Parathyroid adenoma (tissue), 2 donors: ENCODE results near the gene ABHD5.

Source experiments
- H2AFZ ChIP-seq: fragments of 300-600 bp; sonication (generic); one replicate; pipeline ENCODE4 v1.7.0; 2017; ENCODE audit warnings: antibody characterized with exemption, mild to moderate bottlenecking
- H3K27ac ChIP-seq: fragments of 300-600 bp; sonication (generic); one replicate; pipeline ENCODE4 v1.7.0; 2017
- H3K27me3 ChIP-seq: fragments of 300-600 bp; sonication (generic); one replicate; pipeline ENCODE4 v1.7.0; 2017; ENCODE audit warnings: low read length; ENCODE audit not compliant: control insufficient read depth, insufficient read depth
- H3K36me3 ChIP-seq: fragments of 300-600 bp; sonication (generic); one replicate; pipeline ENCODE4 v1.7.0; 2017; ENCODE audit warnings: low read length; ENCODE audit not compliant: control insufficient read depth, insufficient read depth
- H3K4me1 ChIP-seq: fragments of 300-600 bp; sonication (generic); one replicate; pipeline ENCODE4 v1.7.0; 2017; ENCODE audit warnings: control low read depth
- H3K4me2 ChIP-seq: fragments of 300-600 bp; sonication (generic); one replicate; pipeline ENCODE4 v1.7.0; 2017; ENCODE audit warnings: low read length
- H3K4me3 ChIP-seq: fragments of 300-600 bp; sonication (generic); one replicate; pipeline ENCODE4 v1.7.0; 2017; ENCODE audit warnings: low read depth, low read length
- H3K79me2 ChIP-seq: fragments of 300-600 bp; sonication (generic); one replicate; pipeline ENCODE4 v1.7.0; 2017; ENCODE audit warnings: control low read depth
- H3K9ac ChIP-seq: fragments of 300-600 bp; sonication (generic); one replicate; pipeline ENCODE4 v1.7.0; 2017; ENCODE audit warnings: mild to moderate bottlenecking
- H3K9me3 ChIP-seq: fragments of 300-600 bp; sonication (generic); one replicate; pipeline ENCODE4 v1.7.0; 2017; ENCODE audit warnings: low read length; ENCODE audit not compliant: control insufficient read depth
- TF ChIP-seq, protein P1 (sequence below): fragments of 300-600 bp; sonication (generic); IDR thresholded peaks from one replicate; pipeline ENCODE4 v1.7.0; 2017; ENCODE audit warnings: antibody characterized with exemption, mild to moderate bottlenecking
- donor health status: primary hyperparathyroidism.

ABHD5 gene

DNA sequence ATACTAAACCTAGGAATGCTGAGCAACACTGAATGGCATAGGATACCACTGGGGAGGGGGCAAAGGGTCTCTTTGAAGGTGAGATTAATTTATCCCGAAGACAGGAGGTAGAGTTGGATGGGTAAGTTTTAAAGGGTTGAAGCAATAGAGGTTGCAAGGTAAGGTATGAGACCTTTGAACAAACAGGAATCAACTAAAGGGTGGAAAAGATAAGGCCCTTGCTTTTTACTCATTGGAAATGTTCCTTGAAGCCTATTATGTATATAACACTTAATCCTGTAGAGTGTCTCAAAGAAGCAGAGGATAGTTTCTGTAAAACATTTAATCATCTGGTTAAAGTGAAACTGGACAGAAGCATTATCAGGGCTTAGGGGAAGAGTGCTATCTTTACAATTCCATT, 5.7 kb downstream of the ABHD5 start:
- TF ChIP-seq, protein P1, sequence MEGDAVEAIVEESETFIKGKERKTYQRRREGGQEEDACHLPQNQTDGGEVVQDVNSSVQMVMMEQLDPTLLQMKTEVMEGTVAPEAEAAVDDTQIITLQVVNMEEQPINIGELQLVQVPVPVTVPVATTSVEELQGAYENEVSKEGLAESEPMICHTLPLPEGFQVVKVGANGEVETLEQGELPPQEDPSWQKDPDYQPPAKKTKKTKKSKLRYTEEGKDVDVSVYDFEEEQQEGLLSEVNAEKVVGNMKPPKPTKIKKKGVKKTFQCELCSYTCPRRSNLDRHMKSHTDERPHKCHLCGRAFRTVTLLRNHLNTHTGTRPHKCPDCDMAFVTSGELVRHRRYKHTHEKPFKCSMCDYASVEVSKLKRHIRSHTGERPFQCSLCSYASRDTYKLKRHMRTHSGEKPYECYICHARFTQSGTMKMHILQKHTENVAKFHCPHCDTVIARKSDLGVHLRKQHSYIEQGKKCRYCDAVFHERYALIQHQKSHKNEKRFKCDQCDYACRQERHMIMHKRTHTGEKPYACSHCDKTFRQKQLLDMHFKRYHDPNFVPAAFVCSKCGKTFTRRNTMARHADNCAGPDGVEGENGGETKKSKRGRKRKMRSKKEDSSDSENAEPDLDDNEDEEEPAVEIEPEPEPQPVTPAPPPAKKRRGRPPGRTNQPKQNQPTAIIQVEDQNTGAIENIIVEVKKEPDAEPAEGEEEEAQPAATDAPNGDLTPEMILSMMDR: no peak
- no peak overlapping the region for H3K9ac ChIP-seq
- H3K27ac ChIP-seq: no peak overlapping the region
- H3K4me2 ChIP-seq: no peak overlapping the region
- no peaks in the 10 kb centered on the region for H3K9me3 ChIP-seq
- no peak overlapping the region for H2AFZ ChIP-seq
- no peaks in the 10 kb centered on the region for H3K36me3 ChIP-seq
- no peaks in the 10 kb centered on the region for H3K27me3 ChIP-seq
- peaks cover 3% of the 10 kb centered on the region for H3K4me1 ChIP-seq
- no peak overlapping the region for H3K4me3 ChIP-seq
- peaks cover 12% of the 10 kb centered on the region for H3K79me2 ChIP-seq

GRCh38 chr3:43696881-43697280, 6.1 kb downstream of the ABHD5 start:
- Histone ChIP-seq H3K36me3 (no peaks in the 10 kb centered on the region), H3K27ac (no peak overlapping the region), H3K4me3 (no peak overlapping the region), H3K9ac (no peak overlapping the region), H2AFZ (no peak overlapping the region), H3K9me3 (no peaks in the 10 kb centered on the region), H3K27me3 (no peaks in the 10 kb centered on the region), H3K4me1 (peaks cover 3% of the 10 kb centered on the region), H3K79me2 (peaks cover 12% of the 10 kb centered on the region), H3K4me2 (no peak overlapping the region)
- TF ChIP-seq, protein P1: no peak

- TF ChIP-seq, protein P1: no peak
- no peaks in the 10 kb centered on the region for H3K36me3 ChIP-seq
These were observed 9.1 kb downstream of the ABHD5 start for GRCh38 chr3:43699864-43700263.

DNA sequence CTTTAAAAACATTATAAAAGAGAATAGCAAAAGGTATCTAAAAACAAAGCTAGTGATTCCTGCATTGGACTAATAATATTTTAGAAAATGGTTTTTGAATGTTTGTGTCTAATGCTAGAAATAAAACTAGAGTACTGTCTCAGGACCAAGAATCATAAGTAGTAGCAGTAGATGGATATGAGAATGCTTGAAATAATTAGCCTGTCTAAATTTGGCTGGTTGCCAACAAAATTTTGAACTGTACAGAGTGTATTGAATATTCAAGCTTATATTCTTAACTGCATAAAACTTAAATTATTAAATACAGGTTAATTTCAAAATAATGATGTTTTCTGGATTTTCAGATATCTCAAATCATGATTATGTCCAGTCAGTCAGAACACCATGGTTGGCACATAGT, 14.0 kb downstream of the ABHD5 start:
- no peaks in the 10 kb centered on the region for H3K4me1 ChIP-seq
- H3K9ac ChIP-seq: no peak overlapping the region
- no peak overlapping the region for H2AFZ ChIP-seq
- no peaks in the 10 kb centered on the region for H3K79me2 ChIP-seq
- H3K27me3 ChIP-seq: no peaks in the 10 kb centered on the region
- H3K4me2 ChIP-seq: no peak overlapping the region
- H3K4me3 ChIP-seq: no peak overlapping the region
- H3K27ac ChIP-seq: no peak overlapping the region
- H3K36me3 ChIP-seq: no peaks in the 10 kb centered on the region
- H3K9me3 ChIP-seq: no peaks in the 10 kb centered on the region
- TF ChIP-seq, protein P1: no peak

More at GRCh38 chr3:43699864-43700263, 9.1 kb downstream of the ABHD5 start:
- Histone ChIP-seq H2AFZ (no peak overlapping the region), H3K9ac (no peak overlapping the region), H3K4me1 (no peaks in the 10 kb centered on the region), H3K27ac (no peak overlapping the region), H3K27me3 (no peaks in the 10 kb centered on the region), H3K79me2 (peaks cover 1% of the 10 kb centered on the region), H3K9me3 (no peaks in the 10 kb centered on the region), H3K4me3 (no peak overlapping the region), H3K4me2 (no peak overlapping the region)

GRCh38 chr3:43706342-43706741, 15.6 kb downstream of the ABHD5 start:
- no peaks in the 10 kb centered on the region for H3K4me1 ChIP-seq
- H3K4me3 ChIP-seq: no peak overlapping the region
- H3K9ac ChIP-seq: no peak overlapping the region
- H2AFZ ChIP-seq: no peak overlapping the region
- H3K4me2 ChIP-seq: no peak overlapping the region
- no peaks in the 10 kb centered on the region for H3K79me2 ChIP-seq
- TF ChIP-seq, protein P1: no peak
- H3K27ac ChIP-seq: no peak overlapping the region
- no peaks in the 10 kb centered on the region for H3K36me3 ChIP-seq
- no peaks in the 10 kb centered on the region for H3K9me3 ChIP-seq
- no peaks in the 10 kb centered on the region for H3K27me3 ChIP-seq
